Prostate gland (tissue), 2 donors: ENCODE data around the gene NUP210L. TPM values are rescaled to one million over a fixed set of nuclear protein-coding genes. Genes with fewer than 3 reads are reported as not detected.

Experiments used
- DNase-seq: peaks from one replicate; pipeline ENCODE4 v3.0.0-alpha.2; 2019; ENCODE audit warnings: low spot score
- H3K27ac ChIP-seq, 2 donors: fragments of 200-600 bp; sonication (generic); 2 replicates each; pipeline ENCODE4 v1.5.1; 2017 to 2019
- H3K27me3 ChIP-seq: fragments of 200-600 bp; sonication (generic); replicated peaks from 2 replicates; pipeline ENCODE4 v1.5.1; 2019; ENCODE audit not compliant: insufficient read depth
- H3K36me3 ChIP-seq, 2 donors: fragments of 200-600 bp; sonication (generic); 1 replicate in 1 of 2; 2 replicates in 1 of 2; pipeline versions ENCODE4 v1.5.1 to v1.8.1; 2017 to 2019
- H3K4me1 ChIP-seq: fragments of 200-600 bp; sonication (generic); replicated peaks from 2 replicates; pipeline ENCODE4 v1.5.1; 2019
- H3K4me3 ChIP-seq, 2 donors: fragments of 200-600 bp; sonication (generic); 2 replicates each; pipeline ENCODE4 v1.5.1; 2017 to 2019
- H3K9me3 ChIP-seq: fragments of 200-600 bp; sonication (generic); 2 replicates; pipeline ENCODE4 v1.5.1; 2017
- CTCF ChIP-seq, 4 experiments: fragments of 200-600 bp in 2 of 4; fragments of 450-650 bp in 2 of 4; sonication (generic) in 2 of 4; IDR thresholded peaks; 1 replicate in 3 of 4; 2 replicates in 1 of 4; pipeline ENCODE4 v1.5.1; 2016 to 2019; ENCODE audit warnings: antibody characterized with exemption in 4 of 4, mild to moderate bottlenecking in 2 of 4, moderate library complexity in 2 of 4
- POLR2A ChIP-seq: fragments of 450-650 bp; IDR thresholded peaks from one replicate; pipeline ENCODE4 v1.6.1; 2016; ENCODE audit warnings: antibody characterized with exemption, mild to moderate bottlenecking
- POLR2AphosphoS5 ChIP-seq: sonication (generic); formaldehyde crosslinking; IDR thresholded peaks from one replicate; pipeline ENCODE4 v1.6.1; 2017; ENCODE audit warnings: antibody characterized with exemption
- WGBS: methylation state at CpG from one replicate; pipeline ENCODE4 v1.1.5; 2018; 5-methylcytosine and 5-hydroxymethylcytosine counted together
- intact Hi-C: fragments of 100-400 bp; cut with DNase I; formaldehyde crosslinking; loops from one replicate; pipeline ENCODE4 v1.14.2; 2022
- total RNA-seq, 2 donors: library from RNA; depleted of rRNA; stranded (reverse); fragments of >200 nt; gene quantifications; one replicate each; pipeline ENCODE4 v1.1.0, GENCODE V29; 2016

The NUP210L gene
- total RNA-seq, 2 donors from 2014 or later: 0.05 to 5.7 TPM

DNA sequence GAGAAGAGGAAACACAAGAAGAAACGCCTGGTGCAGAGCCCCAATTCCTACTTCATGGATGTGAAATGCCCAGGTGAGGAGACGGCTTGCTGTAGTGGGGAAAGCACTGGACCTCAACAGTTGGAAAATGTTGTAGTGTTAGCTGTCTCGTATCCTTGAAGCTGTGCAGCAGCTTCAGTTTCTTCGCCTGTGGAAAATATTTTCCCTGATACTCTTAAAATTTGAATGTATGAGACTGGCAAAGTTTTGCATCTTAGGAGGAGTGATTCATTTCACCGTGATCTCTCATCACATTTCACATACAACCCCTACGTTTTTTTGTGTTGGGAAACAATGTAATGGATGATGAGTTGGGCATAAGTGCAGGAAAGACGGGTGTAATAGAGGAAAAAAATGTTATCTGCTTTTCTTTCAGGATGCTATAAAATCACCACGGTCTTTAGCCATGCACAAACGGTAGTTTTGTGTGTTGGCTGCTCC lies 163.7 kb downstream of the NUP210L start:
- H3K36me3 ChIP-seq: peaks cover 0 to 2% of the 10 kb centered on the region in 2 donors
- peak overlapping the region; percentile 72 to 77 for H3K4me3 ChIP-seq
- H3K27me3 ChIP-seq: no peaks in the 10 kb centered on the region
- DNase-seq: no peak
- intact Hi-C loops: loop anchor here (10.0 kb wide), 1 partner anchor 194 kb away; no protein-coding TSS in a partner anchor
- TF ChIP-seq CTCF (IDR thresholded peaks at IDR 0.05): no peak
- no peak for TF ChIP-seq POLR2AphosphoS5
- no peak for TF ChIP-seq POLR2A
- 6% methylated on average over 9 of the region's 9 CpGs for WGBS
- peaks cover 3% of the 10 kb centered on the region for H3K4me1 ChIP-seq
- peak overlapping the region; percentile 88 to 93 for H3K27ac ChIP-seq
- H3K9me3 ChIP-seq: no peaks in the 10 kb centered on the region

GRCh38 chr1:153990468-153991150 lies 164.3 kb downstream of the NUP210L start, which contains the start of gene RPS27:
Gene RPS27, plus strand, starts transcription at chr1:153990762. Its CDS starts 35 bp downstream, at chr1:153990797.
- peak in 2 of 4 experiments; percentile 23 to 31 for TF ChIP-seq CTCF (IDR thresholded peaks at IDR 0.05)
- peak; percentile 91 for TF ChIP-seq POLR2A
- peak; percentile 100 for TF ChIP-seq POLR2AphosphoS5
- Histone ChIP-seq H3K4me3 (peak within 1 kb of the TSS; percentile 72 to 77), H3K27ac (peak within 1 kb of the TSS; percentile 88 to 93), H3K9me3 (no peaks in the 10 kb centered on the region), H3K36me3 (peaks cover 0 to 2% of the 10 kb centered on the region in 2 donors), H3K27me3 (no peaks in the 10 kb centered on the region), H3K4me1 (peaks cover 3% of the 10 kb centered on the region)
- WGBS: 0% methylated on average over 36 of the region's 36 CpGs
- peak; percentile 95 for DNase-seq
- intact Hi-C loops: loop anchor here (10.0 kb wide), 1 partner anchor 194 kb away; no protein-coding TSS in a partner anchor

DNA sequence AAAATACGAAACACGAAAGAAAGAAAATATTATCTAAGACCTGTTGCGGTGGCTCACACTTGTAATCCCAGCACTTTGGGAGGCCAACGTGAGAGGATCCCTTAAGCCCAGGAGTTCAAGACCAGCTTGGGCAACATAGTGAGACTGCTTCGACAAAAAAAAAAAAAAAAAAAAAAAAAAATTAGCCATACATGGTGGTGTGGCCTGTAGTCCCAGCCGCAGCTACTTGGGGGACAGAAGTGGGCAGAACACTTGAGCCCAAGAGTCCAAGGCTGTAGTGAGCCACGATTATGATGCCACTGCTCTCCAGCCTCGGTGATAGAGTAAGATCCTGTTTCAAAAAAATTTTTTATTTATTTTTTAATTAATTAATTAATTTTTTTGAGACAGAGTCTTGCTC lies 167.3 kb downstream of the NUP210L start:
- no peaks in the 10 kb centered on the region for H3K36me3 ChIP-seq
- intact Hi-C loops: loop anchor here (2.0 to 5.0 kb wide), 4 partner anchors 40 to 310 kb away; partner anchors contain the start of genes DENND4B and NPR1
- no peak overlapping the region for H3K27ac ChIP-seq
- H3K4me1 ChIP-seq: no peaks in the 10 kb centered on the region
- no peaks in the 10 kb centered on the region for H3K9me3 ChIP-seq
- no peak for DNase-seq
- no peak for TF ChIP-seq POLR2AphosphoS5
- TF ChIP-seq POLR2A: no peak
- no peak for TF ChIP-seq CTCF (IDR thresholded peaks at IDR 0.05)
- WGBS: 83% methylated on average over 8 of the region's 8 CpGs
- H3K4me3 ChIP-seq: no peak overlapping the region
- no peaks in the 10 kb centered on the region for H3K27me3 ChIP-seq

GRCh38 chr1:153985941-153986761 lies 168.7 kb downstream of the NUP210L start, which contains the start of gene RAB13:
Gene RAB13, minus strand, starts transcription at chr1:153986339. Its CDS starts 103 bp downstream, at chr1:153986236.
- DNase-seq: peak; percentile 90
- WGBS: 1% methylated on average over 32 of the region's 32 CpGs
- Histone ChIP-seq H3K27me3 (no peaks in the 10 kb centered on the region), H3K27ac (peak within 1 kb of the TSS; percentile 89 to 95), H3K36me3 (no peaks in the 10 kb centered on the region), H3K9me3 (no peaks in the 10 kb centered on the region), H3K4me3 (peak within 1 kb of the TSS; percentile 40 to 63), H3K4me1 (no peaks in the 10 kb centered on the region)
- intact Hi-C loops: loop anchor here (2.0 to 5.0 kb wide), 4 partner anchors 39 to 309 kb away; partner anchors contain the start of genes DENND4B and NPR1
- TF ChIP-seq POLR2A (peak; percentile 73), CTCF (IDR thresholded peaks at IDR 0.05) (peak in 1 of 4 experiments; percentile 4), POLR2AphosphoS5 (peak; percentile 63)
